ENCODE results near the gene MYBPC2. TPM values are rescaled to one million over a fixed set of nuclear protein-coding genes. Genes with fewer than 3 reads are reported as not detected.

The MYBPC2 gene
- total and polyA plus RNA-seq, 12 donors = 0.01 to 0.35 (median 0.13) TPM; not detected in 9

- intact Hi-C loops (cut with DNase I) = no loop called here
- DNase-seq = peak; percentile 80 to 85
These were observed 4.7 kb upstream of the MYBPC2 start for GRCh38 chr19:50427997-50428425.

GRCh38 chr19:50428772-50429463, 3.8 kb upstream of the MYBPC2 start:
- WGBS, 2 donors = 78 to 88% methylated on average over 7 of the region's 7 CpGs
- intact Hi-C loops (cut with DNase I) = no loop called here
- ATAC-seq = no peak

More at GRCh38 chr19:50427997-50428425, 4.7 kb upstream of the MYBPC2 start:
- no peaks in the 10 kb centered on the region for H3K36me3 ChIP-seq
- H3K9me3 ChIP-seq = no peaks in the 10 kb centered on the region
- H3K27ac ChIP-seq = peak overlapping the region in 6 of 10 donors; percentile 21 to 88 (median 33)
- H3K4me3 ChIP-seq = peak overlapping the region in 9 of 10 donors; percentile 3 to 39 (median 33)
- peaks cover 0 to 29% (median 16%) of the 10 kb centered on the region in 7 donors for H3K27me3 ChIP-seq
- TF ChIP-seq, protein P1, sequence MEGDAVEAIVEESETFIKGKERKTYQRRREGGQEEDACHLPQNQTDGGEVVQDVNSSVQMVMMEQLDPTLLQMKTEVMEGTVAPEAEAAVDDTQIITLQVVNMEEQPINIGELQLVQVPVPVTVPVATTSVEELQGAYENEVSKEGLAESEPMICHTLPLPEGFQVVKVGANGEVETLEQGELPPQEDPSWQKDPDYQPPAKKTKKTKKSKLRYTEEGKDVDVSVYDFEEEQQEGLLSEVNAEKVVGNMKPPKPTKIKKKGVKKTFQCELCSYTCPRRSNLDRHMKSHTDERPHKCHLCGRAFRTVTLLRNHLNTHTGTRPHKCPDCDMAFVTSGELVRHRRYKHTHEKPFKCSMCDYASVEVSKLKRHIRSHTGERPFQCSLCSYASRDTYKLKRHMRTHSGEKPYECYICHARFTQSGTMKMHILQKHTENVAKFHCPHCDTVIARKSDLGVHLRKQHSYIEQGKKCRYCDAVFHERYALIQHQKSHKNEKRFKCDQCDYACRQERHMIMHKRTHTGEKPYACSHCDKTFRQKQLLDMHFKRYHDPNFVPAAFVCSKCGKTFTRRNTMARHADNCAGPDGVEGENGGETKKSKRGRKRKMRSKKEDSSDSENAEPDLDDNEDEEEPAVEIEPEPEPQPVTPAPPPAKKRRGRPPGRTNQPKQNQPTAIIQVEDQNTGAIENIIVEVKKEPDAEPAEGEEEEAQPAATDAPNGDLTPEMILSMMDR (IDR thresholded peaks at IDR 0.05) = no peak
- peaks cover 0 to 31% (median 20%) of the 10 kb centered on the region in 9 donors for H3K4me1 ChIP-seq
- peak; percentile 37 to 82 (median 68) for ATAC-seq
- WGBS, 2 donors = 3 to 7% methylated on average over 38 of the region's 38 CpGs

GRCh38 chr19:50430888-50431342, 1.8 kb upstream of the MYBPC2 start:
- peak overlapping the region in 6 of 10 donors; percentile 60 to 92 (median 70) for H3K27ac ChIP-seq

More at GRCh38 chr19:50428772-50429463, 3.8 kb upstream of the MYBPC2 start:
- Histone ChIP-seq H3K27ac (peak overlapping the region in 1 of 10 donors; percentile 88), H3K27me3 (peaks cover 0 to 38% (median 14%) of the 10 kb centered on the region in 7 donors), H3K9me3 (no peaks in the 10 kb centered on the region), H3K4me1 (peaks cover 0 to 31% (median 20%) of the 10 kb centered on the region in 9 donors), H3K4me3 (no peak overlapping the region), H3K36me3 (no peaks in the 10 kb centered on the region)
- TF ChIP-seq, protein P1 (IDR thresholded peaks at IDR 0.05) = no peak
- DNase-seq = no peak

More at GRCh38 chr19:50430888-50431342, 1.8 kb upstream of the MYBPC2 start:
- Histone ChIP-seq H3K4me3 (peak overlapping the region in 9 of 10 donors; percentile 48 to 74 (median 67)), H3K27me3 (peaks cover 0 to 46% (median 14%) of the 10 kb centered on the region in 7 donors), H3K36me3 (no peaks in the 10 kb centered on the region), H3K9me3 (no peaks in the 10 kb centered on the region), H3K4me1 (peaks cover 0 to 31% (median 20%) of the 10 kb centered on the region in 9 donors)
- TF ChIP-seq, protein P1 (IDR thresholded peaks at IDR 0.05) = no peak
- intact Hi-C loops (cut with DNase I) = no loop called here
- 18 to 29% methylated on average over 13 of the region's 13 CpGs for WGBS, 2 donors
- no peak for ATAC-seq
- no peak for DNase-seq
